DMS53 (cell line): ENCODE results near the gene IGF1.

Experiments
- DNase-seq: peaks from one replicate; lab custom pipeline; 2025; lab: John Stamatoyannopoulos, UW

Gene IGF1

DNA sequence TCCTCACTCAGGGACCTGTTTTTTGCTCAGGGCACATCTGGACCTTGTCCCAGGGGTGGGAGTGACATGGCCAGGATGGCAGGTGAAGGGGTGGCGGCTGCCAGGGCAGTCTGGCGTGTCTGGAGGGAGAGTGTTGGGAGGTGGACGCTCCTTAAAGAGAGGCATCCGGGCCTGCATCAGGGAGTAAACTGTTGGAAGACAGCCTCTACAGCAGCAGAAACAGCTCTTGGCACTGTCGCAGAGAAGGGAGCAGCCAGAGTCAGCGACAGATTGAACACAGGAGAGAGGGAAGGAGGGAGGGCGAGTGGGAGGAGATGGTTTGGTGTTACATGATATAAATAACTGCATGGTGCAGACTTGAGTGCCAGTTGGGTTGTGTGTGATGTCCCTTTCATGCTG lies 52.8 kb downstream of the IGF1 start:
- DNase-seq = no peak

DNA sequence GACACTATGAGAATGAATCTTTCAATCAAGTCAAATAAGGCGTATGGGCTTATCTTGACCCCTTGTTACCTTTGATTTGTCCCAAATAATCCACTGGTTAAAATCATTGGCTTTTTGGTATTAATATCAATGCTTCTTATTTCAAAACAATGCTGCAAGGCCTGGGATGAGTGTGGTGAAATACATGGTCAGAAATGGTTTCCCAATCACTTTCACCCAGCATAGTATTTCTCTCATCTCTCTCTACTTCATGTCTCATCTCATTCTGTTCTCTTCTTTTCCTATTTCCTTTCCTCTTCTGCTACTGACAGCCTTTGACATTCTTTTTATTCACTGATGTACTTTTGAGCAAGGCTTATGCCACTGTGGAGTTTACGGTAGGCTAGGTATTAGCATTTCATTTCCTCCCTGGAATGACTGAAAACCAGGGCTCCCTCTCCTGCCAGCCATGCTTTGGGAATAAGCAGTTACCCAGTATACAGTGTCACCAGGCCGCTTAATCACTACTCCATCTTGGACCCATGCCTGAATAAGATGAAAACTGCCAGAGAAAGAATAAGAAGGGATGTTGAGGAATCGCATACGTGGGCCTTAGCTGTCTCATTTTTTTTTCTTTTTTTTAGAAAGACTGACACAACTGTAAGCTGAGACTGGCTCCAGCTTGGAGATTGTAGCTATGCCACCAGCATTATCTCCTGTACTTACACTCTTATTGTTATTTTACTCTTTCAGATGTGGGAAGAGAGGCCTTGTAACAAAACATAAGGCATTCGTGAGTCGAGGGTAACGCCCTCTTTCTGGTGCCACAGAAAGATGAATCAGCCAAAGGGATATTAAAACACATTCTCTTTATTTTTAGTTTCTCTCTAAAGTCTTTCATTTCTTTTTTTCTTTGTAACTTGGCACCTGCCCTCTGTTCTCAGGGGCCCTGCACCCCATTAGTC lies 53.5 kb downstream of the IGF1 start:
- no peak for DNase-seq

- DNase-seq = no peak
Measured at GRCh38 chr12:102425109-102426039, 55.0 kb downstream of the IGF1 start.

DNA sequence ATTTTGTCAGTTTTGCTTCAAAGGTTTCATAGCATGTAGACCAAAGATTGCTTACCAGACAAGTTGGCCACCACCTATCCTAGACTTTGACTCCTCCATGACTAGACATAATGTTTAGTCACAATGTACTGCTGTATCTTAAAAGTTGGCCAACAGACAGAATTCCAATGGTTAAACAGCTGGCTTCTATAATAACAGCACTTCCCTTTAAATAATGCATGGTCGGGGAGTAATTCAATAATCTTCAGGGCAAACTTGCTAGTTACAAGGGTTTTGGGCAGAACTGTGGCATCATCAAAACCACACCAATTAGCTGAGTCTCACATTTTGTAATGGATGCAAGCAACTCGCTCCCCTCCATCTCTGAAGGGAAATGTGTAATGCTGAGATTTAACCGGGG lies 56.9 kb downstream of the IGF1 start:
- no peak for DNase-seq

DNA sequence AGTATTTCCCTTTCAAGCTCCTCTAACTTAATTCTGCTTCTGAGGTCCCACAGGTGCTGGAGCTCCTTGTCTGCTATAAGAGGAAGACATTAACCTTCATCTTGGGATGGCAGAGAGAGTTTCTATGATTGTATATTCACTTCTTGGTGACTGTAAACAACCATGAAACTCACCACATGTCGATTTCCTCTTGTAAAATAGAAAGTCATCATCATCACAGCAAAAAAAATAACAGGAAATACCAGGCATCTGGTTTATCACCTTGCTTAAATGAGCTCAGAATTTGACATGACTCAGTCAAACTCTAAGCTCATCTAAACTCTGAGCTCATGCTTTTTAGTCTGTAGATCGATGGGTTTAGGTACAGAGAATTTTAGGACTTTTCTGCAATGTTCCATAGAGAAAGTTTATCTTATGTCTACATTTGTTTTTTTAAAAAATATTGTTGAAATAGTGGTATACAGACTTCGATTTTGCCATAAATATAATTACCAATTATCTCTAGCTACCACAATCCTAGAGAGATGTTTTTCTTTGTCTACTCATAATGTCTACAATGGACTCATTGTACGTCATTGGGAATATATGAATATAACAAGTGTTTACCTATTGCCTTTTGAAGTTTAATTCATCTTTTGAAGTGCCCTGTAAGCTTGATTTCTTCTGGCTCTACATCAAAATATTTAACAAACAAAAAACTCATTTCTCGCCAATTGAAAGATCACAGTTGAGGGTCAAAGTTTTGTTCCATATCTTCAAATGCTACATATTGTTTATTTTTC lies 58.4 kb downstream of the IGF1 start:
- DNase-seq = peak; percentile 94

- no peak for DNase-seq
Measured at GRCh38 chr12:102419094-102419764, 61.1 kb downstream of the IGF1 start.

DNA sequence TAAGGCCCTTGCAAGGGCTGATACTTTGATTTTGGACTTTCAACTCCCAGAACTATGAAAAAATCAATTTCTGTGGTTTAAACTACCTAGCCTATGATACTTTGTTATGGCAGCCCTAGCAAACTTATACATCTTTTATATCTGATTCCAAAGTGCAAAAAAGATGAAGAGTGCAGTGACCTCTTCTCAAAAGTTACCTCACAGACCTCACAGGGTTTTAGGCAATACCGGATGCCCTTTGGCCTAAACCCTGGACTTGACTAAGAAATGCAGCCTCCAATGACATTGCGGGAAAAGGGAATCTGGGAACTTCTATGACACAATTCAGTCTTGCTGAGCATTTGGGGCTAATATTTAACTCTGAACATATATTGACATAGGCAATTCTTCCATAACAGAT lies 63.3 kb downstream of the IGF1 start:
- DNase-seq = peak; percentile 38

DNA sequence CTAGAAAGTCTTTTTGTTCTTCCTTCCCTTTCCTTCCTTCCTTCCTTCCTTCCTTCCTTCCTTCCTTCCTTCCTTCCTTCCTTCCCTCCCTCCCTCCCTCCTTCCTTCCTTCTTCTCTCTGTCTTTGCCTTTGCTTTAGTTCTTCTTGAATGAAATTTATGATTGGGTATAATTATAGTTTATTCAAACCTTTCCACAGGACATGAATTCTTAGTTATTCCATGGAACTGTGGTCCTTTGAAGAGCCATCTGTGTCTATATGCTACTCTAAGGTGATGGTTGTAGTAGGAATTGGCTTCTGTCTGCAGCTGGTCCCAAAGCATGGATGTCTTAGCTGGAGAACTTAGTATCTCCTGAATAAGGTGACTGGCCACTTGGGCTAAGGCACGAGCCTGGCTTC lies 64.8 kb downstream of the IGF1 start:
- DNase-seq = no peak

- DNase-seq = no peak
Measured at GRCh38 chr12:102413396-102413795, 67.0 kb downstream of the IGF1 start.

DNA sequence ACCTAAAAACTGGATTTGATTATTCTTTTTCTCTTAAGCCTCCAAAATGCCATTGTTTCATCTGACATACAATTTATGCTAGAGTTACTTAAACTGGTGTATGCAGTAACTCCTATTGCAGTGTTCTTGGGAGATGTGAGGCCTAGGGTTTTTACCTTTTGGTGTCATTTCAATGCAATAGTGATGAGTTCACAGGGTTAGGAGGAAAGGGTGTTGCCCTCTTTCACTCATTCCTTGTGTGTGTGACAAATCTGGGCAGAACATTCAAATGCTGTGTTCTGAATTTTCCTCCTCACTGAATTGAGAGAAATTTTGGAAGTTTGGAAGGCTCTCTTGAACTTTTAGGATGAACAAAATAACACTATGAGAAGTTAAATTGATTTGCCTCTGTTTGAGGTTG lies 69.9 kb downstream of the IGF1 start:
- DNase-seq = peak; percentile 36

- no peak for DNase-seq
Measured at GRCh38 chr12:102408487-102409297, 71.7 kb downstream of the IGF1 start.

GRCh38 chr12:102407776-102408486 lies 72.4 kb downstream of the IGF1 start:
- DNase-seq = no peak

GRCh38 chr12:102406033-102406584 lies 74.3 kb downstream of the IGF1 start:
- peak; percentile 99 for DNase-seq

DNA sequence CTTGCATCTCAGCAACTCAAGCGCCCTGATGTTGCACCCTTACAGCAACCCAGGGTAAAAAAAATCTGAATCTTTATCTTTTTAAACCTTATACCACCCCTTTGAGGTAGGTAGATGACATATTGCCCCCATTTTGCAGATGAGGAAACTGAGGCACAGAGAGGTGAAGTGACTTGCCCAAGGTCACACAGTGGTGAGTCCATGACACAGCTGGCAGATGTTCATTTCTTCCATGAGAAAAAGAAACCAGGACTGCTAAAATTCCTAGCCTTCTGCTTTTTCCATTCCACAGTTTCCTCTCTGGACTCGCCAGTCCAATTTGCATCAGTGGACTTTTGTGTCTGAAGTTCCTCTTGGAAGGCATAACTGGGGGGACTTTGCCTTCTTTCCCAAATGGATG lies 79.3 kb downstream of the IGF1 start:
- DNase-seq = no peak

GRCh38 chr12:102399653-102400052 lies 80.7 kb downstream of the IGF1 start:
- no peak for DNase-seq

DNA sequence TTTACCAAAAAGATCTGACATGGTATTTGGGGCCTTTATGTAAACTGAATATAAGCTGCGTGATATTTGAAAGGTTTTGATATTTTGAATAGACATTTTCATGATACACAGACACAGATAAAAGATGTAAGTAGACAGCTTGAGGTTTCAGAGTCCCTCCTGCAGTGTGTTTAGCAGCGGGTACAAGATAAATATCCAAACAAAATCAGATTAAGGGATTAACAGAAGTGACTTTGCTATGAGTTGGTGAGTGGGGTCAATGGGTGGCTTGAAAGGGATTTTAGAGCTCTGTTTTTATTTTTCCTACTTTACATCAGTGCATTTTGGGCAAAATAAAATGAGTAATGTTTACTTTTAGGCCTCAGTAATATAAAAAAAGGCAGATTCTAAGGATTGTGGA lies 84.1 kb downstream of the IGF1 start:
- DNase-seq = peak; percentile 61

GRCh38 chr12:102394200-102394599 lies 86.2 kb downstream of the IGF1 start:
- peak; percentile 90 for DNase-seq

DNA sequence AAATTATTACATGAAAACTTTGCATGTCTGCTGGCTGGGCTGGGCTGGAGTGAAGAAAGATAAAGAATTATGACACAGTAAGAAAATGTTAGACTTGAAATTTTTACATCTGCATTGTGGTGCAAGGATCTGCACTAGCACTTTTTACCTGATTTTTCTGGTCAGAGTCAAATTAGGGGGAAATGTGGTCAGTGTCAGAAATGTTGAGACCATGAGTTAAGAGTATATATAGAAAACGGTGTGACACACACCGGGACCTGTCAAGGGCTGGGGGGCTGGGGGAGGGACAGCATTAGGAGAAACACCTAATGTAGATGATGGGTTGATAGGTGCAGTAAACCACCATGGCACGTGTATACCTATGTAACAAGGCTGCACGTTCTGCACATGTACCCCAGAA lies 90.3 kb downstream of the IGF1 start:
- no peak for DNase-seq

GRCh38 chr12:102388469-102388868 lies 91.9 kb downstream of the IGF1 start:
- no peak for DNase-seq

GRCh38 chr12:102385343-102385742 lies 95.0 kb downstream of the IGF1 start:
- no peak for DNase-seq
